NB4 (cell line): ENCODE results near the gene CCL11.

Source experiments
- CTCF ChIP-seq: IDR thresholded peaks from one replicate; pipeline ENCODE4 v1.5.1; 2012; ENCODE audit warnings: low read depth, low read length
- MAX ChIP-seq: IDR thresholded peaks from 2 replicates; pipeline ENCODE4 v1.6.1; 2011; ENCODE audit warnings: low read depth, low read length
- POLR2A ChIP-seq: IDR thresholded peaks from 2 replicates; pipeline ENCODE4 v1.6.1; 2011; ENCODE audit warnings: mild to moderate bottlenecking; ENCODE audit not compliant: insufficient read length; ENCODE audit errors: extremely low read depth

GRCh38 chr17:34276826-34277225 is 8.7 kb upstream of the CCL11 start:
- TF ChIP-seq CTCF (no peak), POLR2A (no peak), MAX (no peak)
